ENCODE results near the gene TNIK.

The TNIK gene

GRCh38 chr3:171404376-171404967 is 55.7 kb downstream of the TNIK start:
- Histone ChIP-seq H3K36me3 (ENCODE audit: low read depth) (no peaks in the 10 kb centered on the region), H3K4me3 (ENCODE audit: severe bottlenecking) (no peak overlapping the region), H3K27me3 (ENCODE audit: insufficient read depth, poor library complexity, severe bottlenecking) (no peaks in the 10 kb centered on the region), H3K9me3 (ENCODE audit: severe bottlenecking) (no peaks in the 10 kb centered on the region), H3K4me1 (ENCODE audit: insufficient read depth, poor library complexity, severe bottlenecking) (no peaks in the 10 kb centered on the region), H3K27ac (ENCODE audit: poor library complexity, severe bottlenecking) (no peak overlapping the region)
- no peak for DNase-seq (ENCODE audit: low spot score)
- ATAC-seq (ENCODE audit: low read depth), result no peak
- TF ChIP-seq, protein P1, sequence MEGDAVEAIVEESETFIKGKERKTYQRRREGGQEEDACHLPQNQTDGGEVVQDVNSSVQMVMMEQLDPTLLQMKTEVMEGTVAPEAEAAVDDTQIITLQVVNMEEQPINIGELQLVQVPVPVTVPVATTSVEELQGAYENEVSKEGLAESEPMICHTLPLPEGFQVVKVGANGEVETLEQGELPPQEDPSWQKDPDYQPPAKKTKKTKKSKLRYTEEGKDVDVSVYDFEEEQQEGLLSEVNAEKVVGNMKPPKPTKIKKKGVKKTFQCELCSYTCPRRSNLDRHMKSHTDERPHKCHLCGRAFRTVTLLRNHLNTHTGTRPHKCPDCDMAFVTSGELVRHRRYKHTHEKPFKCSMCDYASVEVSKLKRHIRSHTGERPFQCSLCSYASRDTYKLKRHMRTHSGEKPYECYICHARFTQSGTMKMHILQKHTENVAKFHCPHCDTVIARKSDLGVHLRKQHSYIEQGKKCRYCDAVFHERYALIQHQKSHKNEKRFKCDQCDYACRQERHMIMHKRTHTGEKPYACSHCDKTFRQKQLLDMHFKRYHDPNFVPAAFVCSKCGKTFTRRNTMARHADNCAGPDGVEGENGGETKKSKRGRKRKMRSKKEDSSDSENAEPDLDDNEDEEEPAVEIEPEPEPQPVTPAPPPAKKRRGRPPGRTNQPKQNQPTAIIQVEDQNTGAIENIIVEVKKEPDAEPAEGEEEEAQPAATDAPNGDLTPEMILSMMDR (IDR thresholded peaks at IDR 0.05; ENCODE audit: poor library complexity, severe bottlenecking), result no peak

DNA sequence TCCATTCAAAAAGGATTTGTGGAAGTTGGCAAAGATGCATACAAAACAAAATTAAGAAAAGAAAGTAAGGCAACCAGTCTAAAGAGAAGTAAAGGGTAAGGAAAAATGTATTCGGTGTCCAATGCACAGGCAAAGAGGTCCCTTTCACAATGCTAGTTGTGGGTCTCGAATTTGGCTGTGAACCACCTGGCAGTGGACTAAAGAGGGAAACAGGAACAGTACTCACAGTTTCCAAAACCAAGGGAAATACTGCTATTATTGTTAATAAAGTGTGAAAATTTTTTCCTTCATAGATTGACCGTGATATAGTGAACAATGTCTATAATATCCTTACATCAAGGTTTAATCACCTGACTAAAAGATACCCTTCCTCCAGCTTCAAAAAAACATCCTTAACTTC is 57.9 kb downstream of the TNIK start:
- H3K9me3 ChIP-seq (ENCODE audit: severe bottlenecking), result no peaks in the 10 kb centered on the region
- H3K4me3 ChIP-seq (ENCODE audit: severe bottlenecking), result no peak overlapping the region
- ATAC-seq (ENCODE audit: low read depth) (no peak), DNase-seq (ENCODE audit: low spot score) (no peak)
- H3K27ac ChIP-seq (ENCODE audit: poor library complexity, severe bottlenecking), result no peak overlapping the region
- no peaks in the 10 kb centered on the region for H3K4me1 ChIP-seq (ENCODE audit: insufficient read depth, poor library complexity, severe bottlenecking)
- H3K27me3 ChIP-seq (ENCODE audit: insufficient read depth, poor library complexity, severe bottlenecking), result no peaks in the 10 kb centered on the region
- TF ChIP-seq, protein P1 (IDR thresholded peaks at IDR 0.05; ENCODE audit: poor library complexity, severe bottlenecking), result no peak
- no peaks in the 10 kb centered on the region for H3K36me3 ChIP-seq (ENCODE audit: low read depth)

- ATAC-seq (ENCODE audit: low read depth) (no peak), DNase-seq (ENCODE audit: low spot score) (no peak)
- no peak overlapping the region for H3K4me3 ChIP-seq (ENCODE audit: severe bottlenecking)
- H3K4me1 ChIP-seq (ENCODE audit: insufficient read depth, poor library complexity, severe bottlenecking), result no peaks in the 10 kb centered on the region
- H3K27ac ChIP-seq (ENCODE audit: poor library complexity, severe bottlenecking), result no peak overlapping the region
- no peaks in the 10 kb centered on the region for H3K36me3 ChIP-seq (ENCODE audit: low read depth)
- H3K27me3 ChIP-seq (ENCODE audit: insufficient read depth, poor library complexity, severe bottlenecking), result no peaks in the 10 kb centered on the region
- no peaks in the 10 kb centered on the region for H3K9me3 ChIP-seq (ENCODE audit: severe bottlenecking)
- TF ChIP-seq, protein P1 (IDR thresholded peaks at IDR 0.05; ENCODE audit: poor library complexity, severe bottlenecking), result no peak
Measured at GRCh38 chr3:171401432-171401831, 58.8 kb downstream of the TNIK start.

- H3K36me3 ChIP-seq (ENCODE audit: low read depth), result no peaks in the 10 kb centered on the region
- no peak for ATAC-seq (ENCODE audit: low read depth)
- no peak overlapping the region for H3K4me3 ChIP-seq (ENCODE audit: severe bottlenecking)
- no peaks in the 10 kb centered on the region for H3K4me1 ChIP-seq (ENCODE audit: insufficient read depth, poor library complexity, severe bottlenecking)
- no peaks in the 10 kb centered on the region for H3K9me3 ChIP-seq (ENCODE audit: severe bottlenecking)
- no peak for DNase-seq (ENCODE audit: low spot score)
- H3K27ac ChIP-seq (ENCODE audit: poor library complexity, severe bottlenecking), result no peak overlapping the region
- TF ChIP-seq, protein P1 (IDR thresholded peaks at IDR 0.05; ENCODE audit: poor library complexity, severe bottlenecking), result no peak
- H3K27me3 ChIP-seq (ENCODE audit: insufficient read depth, poor library complexity, severe bottlenecking), result no peaks in the 10 kb centered on the region
Measured at GRCh38 chr3:171399842-171400241, 60.4 kb downstream of the TNIK start.

- no peak overlapping the region for H3K27ac ChIP-seq (ENCODE audit: poor library complexity, severe bottlenecking)
- H3K36me3 ChIP-seq (ENCODE audit: low read depth), result no peaks in the 10 kb centered on the region
- H3K27me3 ChIP-seq (ENCODE audit: insufficient read depth, poor library complexity, severe bottlenecking), result no peaks in the 10 kb centered on the region
- TF ChIP-seq, protein P1 (IDR thresholded peaks at IDR 0.05; ENCODE audit: poor library complexity, severe bottlenecking), result no peak
- H3K4me1 ChIP-seq (ENCODE audit: insufficient read depth, poor library complexity, severe bottlenecking), result no peaks in the 10 kb centered on the region
- ATAC-seq (ENCODE audit: low read depth), result no peak
- no peak overlapping the region for H3K4me3 ChIP-seq (ENCODE audit: severe bottlenecking)
- no peak for DNase-seq (ENCODE audit: low spot score)
- no peaks in the 10 kb centered on the region for H3K9me3 ChIP-seq (ENCODE audit: severe bottlenecking)
Measured at GRCh38 chr3:171398343-171398742, 61.9 kb downstream of the TNIK start.

All from RWPE2 (cell line).